GM18868 (cell line): ENCODE data around the gene UBL4A.
A peak's percentile ranks its signal among the peaks of the same experiment; 100 is the strongest.

ENCODE experiments used
- ATAC-seq: cut with Tn5 transposase; IDR thresholded peaks from one replicate; pipeline ENCODE4 v1.9.1; 2021; ENCODE audit warnings: mild to moderate bottlenecking, moderate library complexity; ENCODE audit not compliant: unreplicated experiment

UBL4A gene

DNA sequence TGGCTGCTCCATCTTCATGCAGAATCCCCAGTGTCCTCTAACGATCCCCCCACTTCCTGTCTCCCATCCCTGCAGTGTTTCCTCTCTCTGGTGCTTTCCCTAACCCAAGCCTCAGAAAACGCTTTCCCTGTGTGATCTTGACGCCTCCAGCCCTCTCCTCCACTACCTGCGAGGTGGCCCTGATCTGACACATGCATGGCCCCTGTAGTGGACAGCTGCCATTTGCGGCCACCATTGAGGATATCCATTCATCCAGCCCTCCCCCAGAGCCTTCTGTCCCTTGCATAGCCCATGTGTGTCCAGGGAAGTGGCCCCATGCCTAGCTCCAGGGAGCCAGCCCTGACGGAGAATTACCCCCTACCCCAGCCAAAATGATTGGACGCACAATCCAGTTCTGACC is 3.1 kb downstream of the UBL4A start:
- ATAC-seq: no peak

DNA sequence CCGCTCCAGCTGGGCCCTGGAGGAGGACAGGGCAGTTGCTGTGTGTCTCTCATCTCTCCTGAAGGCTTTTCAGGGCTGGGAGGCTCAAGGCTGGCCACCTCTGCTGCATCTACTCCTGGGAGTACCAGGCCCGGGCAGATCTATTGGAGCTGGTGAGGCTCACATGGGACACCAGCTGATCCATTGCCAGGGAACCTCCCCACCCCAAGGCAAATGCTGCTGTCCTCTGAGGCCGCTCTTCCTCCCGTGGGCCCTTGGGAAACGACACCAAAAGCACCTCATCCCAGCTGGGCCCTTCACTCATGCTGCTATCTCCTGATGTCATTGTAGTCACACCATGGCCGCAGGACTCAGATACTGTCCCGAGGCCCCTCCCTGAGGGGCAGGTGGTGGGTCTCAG is 3.6 kb downstream of the UBL4A start:
- no peak for ATAC-seq

DNA sequence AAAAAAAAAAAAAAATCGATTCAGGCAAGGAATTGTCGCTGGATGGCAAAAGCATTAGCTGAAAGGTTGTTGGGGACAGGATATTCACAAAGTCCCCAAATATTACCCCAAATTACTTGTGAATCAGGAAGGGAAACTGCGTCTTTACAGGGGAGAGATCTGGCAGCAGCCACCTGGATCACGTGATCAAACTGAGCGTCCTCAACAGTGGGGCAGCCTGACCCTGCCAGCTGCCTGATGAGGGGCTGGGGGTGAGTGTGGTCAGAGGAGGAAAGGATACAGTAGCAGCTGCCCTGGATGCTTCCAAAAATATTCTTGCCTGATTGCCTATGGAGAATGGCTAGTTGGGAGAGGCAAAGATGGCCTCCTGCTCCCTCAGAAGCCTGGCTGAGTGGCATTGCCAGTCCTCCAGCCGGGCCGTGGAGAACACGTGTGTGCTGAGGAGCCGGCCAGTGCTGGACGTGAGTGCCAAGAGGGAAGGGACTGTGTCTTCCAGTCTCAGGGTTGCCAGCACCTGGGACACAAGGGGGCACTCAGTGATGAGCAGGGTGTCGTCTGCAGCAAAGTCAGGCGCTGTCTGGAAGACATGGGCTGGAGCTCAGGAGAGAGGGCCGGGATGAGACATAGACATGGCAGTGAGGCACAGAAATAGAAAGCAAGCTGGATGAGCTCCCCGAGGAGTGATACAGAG is 4.4 kb downstream of the UBL4A start:
- no peak for ATAC-seq

DNA sequence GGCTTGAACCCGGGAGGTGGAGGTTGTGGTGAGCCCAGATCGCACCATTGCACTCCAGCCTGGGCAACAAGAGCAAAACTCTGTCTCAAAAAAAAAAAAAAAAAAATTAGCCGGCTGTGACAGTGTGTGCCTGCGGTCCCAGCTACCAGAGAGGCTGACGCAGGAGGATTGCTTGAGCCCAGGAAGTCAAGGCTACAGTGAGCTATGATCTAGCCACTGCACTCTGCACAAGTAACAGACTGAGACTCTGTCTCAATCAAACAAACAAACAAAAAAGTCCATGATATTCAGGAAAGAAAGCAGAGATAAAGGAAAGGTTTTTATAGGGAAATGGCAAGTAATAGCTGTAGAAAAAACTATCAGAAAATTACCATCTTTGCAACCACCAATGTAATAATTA is 5.2 kb downstream of the UBL4A start:
- ATAC-seq: no peak

DNA sequence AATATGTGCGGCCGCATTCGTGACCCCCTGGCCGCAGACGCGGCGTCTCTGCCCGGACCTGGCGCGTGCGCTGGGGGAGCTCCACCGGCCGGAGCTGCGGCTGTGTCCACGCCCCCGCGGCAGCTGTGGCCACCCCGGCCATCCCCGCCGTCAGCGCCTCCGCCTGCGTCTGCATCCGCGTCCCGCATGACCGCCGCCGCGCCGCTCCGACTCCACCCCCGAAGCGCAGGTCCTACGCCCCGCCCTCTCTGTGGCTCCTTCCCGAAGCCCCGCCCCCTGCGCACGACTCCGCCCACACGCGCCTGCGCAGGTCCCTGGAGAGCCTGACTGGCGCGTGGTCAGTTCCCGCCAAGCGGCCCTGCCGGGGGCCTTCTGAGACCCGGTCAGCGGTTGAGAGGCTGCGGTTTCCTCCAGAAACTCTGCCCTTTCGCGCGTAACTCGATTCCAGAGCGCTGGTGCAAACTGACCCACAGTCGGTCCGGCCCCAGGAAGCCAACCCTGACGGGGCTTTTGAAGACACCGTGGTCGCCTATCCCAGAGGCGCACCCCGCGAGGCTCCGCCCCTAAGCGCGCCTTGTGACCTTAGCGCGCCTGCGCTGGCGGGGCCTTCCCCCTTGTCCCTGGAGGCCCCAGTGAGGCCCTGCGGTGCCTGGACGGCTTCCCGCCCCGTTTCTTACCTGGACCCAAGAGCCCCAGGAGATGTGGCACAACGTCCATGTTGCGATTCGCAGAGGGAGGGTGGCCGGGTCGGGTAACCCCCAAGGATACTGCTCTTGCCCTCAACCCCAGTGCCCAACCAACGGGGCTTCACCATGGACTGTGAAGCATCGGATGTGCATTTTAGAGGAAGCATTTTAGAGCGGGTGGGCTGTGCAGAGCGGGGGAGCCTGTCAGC is 7.4 kb downstream of the UBL4A start, which contains the start of gene LAGE3:
TSS of gene LAGE3 (minus strand) at position 554 of the 895 bp plus-strand sequence. CDS start at position 188, 366 bp downstream.
- peak; percentile 89 for ATAC-seq

DNA sequence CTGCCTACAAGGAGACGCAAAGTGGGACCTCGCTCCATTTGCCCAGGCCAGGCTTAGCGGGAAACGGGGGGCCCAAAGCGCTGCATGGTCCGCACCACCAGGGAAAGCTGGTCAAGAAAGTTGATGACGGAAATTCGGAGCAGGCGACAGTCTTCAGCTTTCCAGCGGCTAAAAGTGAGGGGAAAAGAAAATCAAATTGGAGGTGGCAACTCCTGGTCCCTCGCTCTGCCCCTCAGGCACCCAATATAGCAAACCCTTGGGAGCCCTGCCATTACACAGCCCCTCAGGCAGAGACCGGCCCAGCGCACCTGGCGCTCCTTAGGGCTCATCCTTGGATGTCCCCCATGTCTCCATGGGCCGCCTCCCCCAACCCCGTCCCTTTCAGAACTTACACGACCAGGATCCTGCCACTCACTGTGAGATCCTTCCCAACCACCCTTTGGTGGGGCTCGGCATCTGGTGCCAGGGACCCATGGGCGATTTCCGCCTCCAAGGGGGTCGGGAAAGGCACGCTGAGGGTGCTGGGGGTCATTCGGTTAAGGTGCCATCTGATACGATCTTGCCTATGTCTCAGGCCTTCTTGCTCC is 8.4 kb downstream of the UBL4A start:
- ATAC-seq: no peak

DNA sequence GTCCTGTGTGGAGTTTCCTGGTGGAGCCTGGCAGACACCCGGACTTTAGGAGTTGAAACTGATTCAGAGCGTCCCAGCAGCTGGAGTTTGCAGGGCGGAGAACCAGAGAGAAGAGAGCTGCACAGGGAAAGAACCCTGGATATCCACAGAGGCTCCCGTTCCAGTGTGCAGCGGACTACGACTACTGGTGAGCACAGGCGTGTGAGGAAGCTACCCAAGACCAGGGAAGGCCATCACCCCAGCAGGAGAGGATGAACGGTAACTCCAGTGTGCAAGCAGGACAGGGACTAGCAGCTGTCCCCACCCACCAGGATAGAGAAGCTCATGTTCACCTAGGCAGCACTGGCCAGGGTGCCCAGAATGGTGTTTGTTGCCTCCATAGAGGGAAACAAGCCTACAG is 9.6 kb downstream of the UBL4A start:
- ATAC-seq: no peak

DNA sequence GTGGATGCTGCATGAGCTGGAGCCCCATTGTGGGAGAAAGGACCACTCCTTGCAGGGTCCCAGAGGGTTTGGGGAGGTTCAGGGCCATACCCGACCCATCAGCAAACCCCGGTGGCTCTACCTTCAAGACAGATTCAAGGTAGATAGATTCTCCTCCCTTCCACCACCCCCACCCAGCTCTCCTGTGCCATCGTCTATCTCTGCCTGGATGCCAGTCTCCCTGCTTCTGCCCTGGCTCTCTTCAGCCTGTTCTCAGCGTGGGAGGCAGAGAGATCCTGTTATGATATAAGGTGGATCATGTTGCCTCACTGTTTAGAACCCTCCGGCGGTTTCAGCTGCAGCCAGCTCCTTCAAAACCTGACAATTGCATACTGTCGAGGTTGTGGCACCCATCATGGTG is 12.7 kb downstream of the UBL4A start:
- ATAC-seq: no peak

DNA sequence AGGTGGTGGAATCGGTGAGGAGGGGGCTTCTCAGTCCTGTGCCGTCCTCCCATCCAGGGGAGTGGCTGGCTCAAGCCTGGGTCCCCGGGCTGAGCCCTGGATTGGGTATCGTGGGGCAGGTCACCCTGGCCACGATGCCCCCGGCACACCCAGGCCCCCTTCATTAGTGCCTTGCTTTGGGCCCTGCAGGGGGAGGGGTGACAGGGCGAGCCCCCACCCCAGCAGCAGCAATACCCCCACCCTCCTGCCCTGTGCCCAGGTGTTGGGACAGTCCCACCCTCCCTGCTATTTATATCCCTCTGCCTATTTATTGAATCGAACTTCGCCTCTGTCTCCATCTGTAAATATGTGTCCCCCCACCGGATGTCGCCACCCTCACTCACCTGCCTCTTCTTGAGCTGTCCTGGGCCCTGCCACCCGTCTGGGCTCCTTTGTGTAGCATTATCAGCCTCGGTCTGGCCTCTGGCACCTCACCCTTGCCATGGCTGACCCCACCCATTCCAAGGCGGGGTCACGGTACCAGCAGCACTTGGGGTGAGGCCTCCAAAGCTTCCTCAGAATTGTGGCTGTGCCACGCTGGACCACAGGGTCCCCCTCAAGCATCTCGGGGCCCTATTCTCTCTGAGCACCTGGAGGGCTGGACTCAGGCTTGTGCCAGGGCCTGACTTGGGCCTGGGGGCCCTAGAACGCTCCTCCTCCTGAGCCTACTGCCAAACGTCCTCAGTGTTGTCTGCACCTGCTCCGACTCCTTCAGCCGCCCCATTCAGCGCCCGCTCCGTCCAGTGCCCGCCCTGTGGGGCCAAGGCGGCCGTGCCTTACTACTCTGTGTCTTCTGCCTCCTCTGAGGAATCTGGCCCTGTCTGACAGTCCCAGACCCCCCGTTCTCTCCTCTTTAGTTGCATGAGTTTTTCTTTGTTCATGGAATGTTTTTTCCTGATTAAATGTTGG is 13.5 kb downstream of the UBL4A start:
- no peak for ATAC-seq

DNA sequence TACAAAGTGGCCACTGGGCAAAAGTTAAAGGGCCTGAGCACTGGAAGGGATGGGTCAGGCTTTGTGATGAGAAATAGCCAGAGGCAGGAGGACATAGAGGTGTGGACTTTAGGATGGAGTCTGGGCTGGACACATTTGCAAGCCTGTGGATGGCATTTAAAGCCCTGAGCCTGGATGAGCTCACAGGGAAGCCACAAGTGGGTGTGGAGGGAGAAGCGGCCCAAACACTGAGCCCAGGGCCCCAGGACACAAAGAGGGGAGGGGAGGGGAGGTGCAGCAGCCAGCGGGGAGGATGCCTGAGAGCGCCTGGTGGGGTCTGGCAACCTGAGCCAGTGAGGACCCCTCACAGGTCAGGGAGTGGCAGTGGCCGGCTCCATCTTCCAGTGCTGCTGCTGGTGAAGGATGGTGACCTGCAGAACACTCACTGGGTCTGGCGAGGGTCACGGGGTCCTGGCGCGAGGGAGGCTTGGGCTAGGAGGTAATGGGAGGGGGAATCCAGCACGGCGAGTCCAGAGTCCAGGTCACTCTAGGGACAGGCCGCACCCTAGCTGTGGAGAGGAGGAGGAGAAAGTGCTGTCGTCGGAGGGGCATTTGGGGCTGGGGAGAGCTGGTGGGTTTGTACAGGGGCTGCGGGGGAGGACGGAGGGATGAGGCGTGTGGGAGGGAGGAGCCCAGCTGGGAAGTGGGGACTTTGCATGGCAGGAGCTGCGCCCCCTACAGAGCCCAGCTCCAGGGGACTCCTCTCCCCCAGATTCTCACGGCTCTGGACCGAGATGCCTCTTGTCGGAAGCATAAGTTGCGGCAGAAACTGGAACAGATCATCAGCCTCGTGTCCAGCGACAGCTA is 14.4 kb downstream of the UBL4A start:
- ATAC-seq: no peak

DNA sequence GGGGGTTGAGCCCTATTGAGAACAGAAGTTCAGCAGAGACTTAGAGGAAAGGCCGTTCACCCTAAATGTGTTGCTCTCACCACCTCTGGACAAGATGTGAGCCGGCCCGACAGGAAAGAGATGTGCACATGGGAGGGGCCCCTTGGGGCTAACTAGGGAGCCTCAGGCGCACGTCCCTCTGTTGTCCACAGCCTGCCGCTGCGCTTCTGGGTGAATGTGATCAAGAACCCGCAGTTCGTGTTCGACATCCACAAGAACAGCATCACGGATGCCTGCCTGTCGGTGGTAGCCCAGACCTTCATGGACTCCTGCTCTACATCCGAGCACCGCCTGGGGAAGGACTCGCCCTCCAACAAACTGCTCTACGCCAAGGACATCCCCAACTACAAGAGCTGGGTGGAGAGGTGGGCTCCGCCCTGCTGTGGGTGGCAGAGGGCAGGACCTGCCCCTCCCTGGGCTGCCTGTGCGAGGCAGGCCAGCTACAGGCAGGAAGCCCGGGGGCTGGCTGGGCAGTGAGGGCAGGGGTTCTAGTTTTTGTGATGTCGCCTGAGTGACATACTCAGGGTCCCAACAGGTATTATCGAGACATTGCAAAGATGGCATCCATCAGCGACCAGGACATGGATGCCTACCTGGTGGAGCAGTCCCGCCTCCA is 15.4 kb downstream of the UBL4A start:
- ATAC-seq: no peak

DNA sequence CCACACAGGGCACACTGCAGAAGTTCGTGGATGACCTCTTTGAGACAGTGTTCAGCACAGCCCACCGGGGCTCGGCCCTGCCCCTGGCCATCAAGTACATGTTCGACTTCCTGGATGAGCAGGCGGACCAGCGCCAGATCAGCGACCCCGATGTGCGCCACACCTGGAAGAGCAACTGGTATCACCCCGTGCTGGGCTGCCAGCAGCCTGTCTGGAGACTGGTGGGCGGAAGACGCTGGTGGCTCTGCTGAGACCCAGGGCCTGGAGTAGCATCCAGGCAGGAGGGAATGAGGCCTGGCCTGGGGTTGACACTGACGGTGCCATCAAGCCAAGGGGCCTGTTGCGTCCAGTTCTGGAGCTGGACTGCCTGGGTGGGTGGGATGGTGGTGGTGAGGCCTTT is 16.0 kb downstream of the UBL4A start:
- no peak for ATAC-seq

DNA sequence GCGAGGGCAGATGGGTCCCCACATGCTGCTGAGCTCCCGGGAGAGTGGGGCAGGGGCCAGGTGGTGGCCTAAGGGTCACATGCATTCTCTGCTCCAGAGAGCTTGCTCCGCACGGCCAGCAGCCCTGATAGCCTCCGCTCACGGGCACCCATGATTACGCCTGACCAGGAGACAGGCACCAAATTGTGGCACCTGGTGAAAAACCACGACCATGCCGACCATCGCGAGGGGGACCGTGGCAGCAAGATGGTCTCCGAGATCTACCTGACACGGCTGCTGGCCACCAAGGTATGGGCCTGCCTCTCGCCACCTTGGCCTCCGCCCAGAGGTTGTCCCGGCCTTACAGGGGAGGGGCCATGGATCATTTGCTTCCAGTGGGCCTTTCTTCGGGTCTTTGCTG is 16.5 kb downstream of the UBL4A start:
- no peak for ATAC-seq

DNA sequence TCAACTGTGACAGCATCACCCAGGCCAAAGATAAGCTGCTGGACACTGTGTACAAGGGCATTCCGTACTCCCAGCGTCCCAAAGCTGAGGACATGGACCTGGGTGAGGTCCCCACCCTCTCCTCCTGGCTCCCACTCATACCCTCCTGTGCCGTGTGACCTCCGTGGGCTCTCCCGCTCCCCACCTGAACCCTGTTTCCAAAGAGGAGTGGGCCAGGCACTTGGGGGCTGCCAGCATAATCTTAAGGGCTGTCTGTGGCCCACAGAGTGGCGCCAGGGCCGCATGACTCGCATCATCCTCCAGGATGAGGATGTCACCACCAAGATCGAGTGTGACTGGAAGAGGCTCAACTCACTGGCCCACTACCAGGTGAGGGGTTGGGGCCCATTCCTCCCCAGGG is 17.3 kb downstream of the UBL4A start:
- no peak for ATAC-seq

DNA sequence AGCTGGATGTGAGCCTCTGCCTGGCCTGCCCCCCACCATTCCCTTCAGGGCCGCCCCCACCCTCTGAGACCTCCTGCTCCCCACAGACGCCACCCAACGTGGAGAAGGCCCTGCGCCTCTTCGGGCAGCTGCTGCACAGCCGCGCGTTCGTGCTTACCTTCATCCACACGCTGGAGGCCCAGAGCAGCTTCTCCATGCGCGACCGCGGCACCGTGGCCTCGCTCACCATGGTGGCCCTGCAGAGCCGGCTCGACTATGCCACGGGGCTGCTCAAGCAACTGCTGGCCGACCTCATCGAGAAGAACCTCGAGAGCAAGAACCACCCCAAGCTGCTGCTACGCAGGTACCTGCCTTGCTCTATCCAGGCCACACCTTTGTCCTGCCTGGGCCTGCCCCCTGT is 18.2 kb downstream of the UBL4A start:
- ATAC-seq: no peak

DNA sequence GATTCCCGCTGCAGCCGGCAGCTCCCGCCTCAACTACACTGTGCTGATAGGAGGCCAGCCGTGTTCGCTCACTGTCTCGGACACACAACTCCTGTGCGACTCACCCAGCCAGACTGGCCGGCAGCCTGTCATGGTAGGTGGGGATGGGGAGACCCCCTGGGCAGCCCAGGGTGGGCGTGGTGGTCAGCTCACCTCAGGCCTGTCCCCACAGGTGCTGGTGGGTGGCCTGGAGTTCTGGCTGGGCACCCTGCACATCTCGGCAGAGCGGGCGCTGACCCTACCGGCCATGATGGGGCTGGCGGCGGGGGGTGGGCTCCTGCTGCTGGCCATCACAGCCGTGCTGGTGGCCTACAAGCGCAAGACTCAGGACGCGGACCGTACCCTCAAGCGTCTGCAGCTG is 18.9 kb downstream of the UBL4A start:
- ATAC-seq: no peak

DNA sequence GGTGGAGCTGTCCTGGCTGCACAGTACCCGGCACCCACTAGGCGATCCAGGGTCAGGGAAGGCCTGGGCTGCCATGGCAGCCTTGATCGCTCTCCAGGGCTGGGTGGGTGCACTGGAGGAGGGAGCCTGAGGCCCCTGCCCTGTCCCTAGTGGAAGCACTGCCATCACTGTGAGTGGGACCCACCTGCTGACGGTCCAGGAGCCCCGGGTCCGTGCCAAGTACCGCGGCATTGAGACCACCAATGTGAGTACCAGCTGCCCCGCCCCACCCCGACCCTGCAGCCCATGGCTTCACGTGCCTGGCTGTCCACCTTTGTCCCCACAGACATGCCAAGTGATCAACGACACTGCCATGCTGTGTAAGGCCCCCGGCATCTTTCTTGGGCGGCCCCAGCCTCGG is 19.5 kb downstream of the UBL4A start:
- no peak for ATAC-seq

DNA sequence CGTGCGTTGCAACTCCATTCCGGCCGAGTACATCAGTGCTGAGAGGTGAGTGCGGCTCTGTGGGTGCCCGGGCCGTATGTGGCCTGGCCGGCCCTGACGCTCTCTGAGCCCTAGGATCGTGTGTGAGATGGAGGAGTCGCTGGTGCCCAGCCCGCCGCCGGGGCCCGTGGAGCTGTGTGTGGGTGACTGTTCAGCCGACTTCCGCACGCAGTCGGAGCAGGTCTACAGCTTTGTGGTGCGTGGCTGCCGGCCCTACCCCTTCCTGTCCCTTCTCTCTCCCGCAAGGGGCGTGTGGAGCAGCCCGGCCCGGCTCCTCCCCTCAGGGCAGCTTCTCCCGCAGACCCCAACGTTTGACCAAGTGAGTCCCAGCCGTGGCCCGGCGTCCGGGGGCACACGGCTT is 20.4 kb downstream of the UBL4A start:
- ATAC-seq: no peak

DNA sequence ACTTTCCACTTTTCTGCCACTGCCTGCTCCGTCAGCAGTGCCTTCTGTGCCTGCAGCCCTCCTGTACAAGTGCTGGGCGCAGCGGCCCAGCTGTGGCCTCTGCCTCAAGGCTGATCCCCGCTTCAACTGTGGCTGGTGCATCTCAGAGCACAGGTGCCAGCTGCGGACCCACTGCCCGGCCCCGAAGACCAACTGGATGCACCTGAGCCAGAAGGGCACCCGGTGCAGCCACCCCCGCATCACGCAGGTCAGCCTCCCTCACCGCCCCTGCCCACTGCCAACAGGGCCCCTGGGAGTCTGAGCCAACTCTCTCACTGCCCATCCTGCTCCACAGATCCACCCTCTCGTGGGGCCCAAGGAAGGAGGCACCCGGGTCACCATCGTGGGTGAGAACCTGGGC is 20.8 kb downstream of the UBL4A start:
- ATAC-seq: no peak
